ENCODE results near the gene VIPR2.
"Not testable (repeated sequence)": the region's sequence is repeated elsewhere in the genome, so short reads cannot be mapped to it uniquely, and the experiment has no call there.

GRCh38 chr7:158998261-158998660 is 146.4 kb downstream of the VIPR2 start:
- TF ChIP-seq YY1 (IDR thresholded peaks at IDR 0.05; ENCODE audit: insufficient read depth, insufficient read length); SUZ12 (IDR thresholded peaks at IDR 0.05; ENCODE audit: extremely low read depth, insufficient read depth, insufficient read length); ZNF274 (IDR thresholded peaks at IDR 0.05; ENCODE audit: low read depth, low read length): not testable (repeated sequence)

Data from NT2/D1 (cell line).